AG09319 (cell line): ENCODE results near the gene MRTFA.

Experiments
- DNase-seq: peaks from one replicate; pipeline ENCODE4 v3.0.0-alpha.2; 2010; ENCODE audit warnings: low read depth; ENCODE audit errors: extremely low read depth
- CTCF ChIP-seq: IDR thresholded peaks from 2 replicates; pipeline ENCODE4 v1.5.1; 2011; ENCODE audit warnings: low read depth, mild to moderate bottlenecking, inconsistent platforms, low read length, moderate library complexity

Gene MRTFA

GRCh38 chr22:40636380-40637182 is at the start of gene MRTFA:
Gene MRTFA, minus strand, starts transcription at chr22:40636719.
- no peak for TF ChIP-seq CTCF
- peak; percentile 99 for DNase-seq

GRCh38 chr22:40685406-40685805 is 48.9 kb upstream of the MRTFA start:
- TF ChIP-seq CTCF, result no peak
- no peak for DNase-seq

GRCh38 chr22:40684728-40685127 is 48.2 kb upstream of the MRTFA start:
- no peak for TF ChIP-seq CTCF
- no peak for DNase-seq

- no peak for TF ChIP-seq CTCF
- DNase-seq, result no peak
Measured at GRCh38 chr22:40681451-40681850, 44.9 kb upstream of the MRTFA start.

- no peak for TF ChIP-seq CTCF
- no peak for DNase-seq
Measured at GRCh38 chr22:40680819-40681183, 44.3 kb upstream of the MRTFA start.

- TF ChIP-seq CTCF, result no peak
- no peak for DNase-seq
Measured at GRCh38 chr22:40679964-40680818, 43.7 kb upstream of the MRTFA start.
